GM10266 (cell line): ENCODE data around the gene COL15A1.

Experiments
- DNase-seq: peaks from one replicate; pipeline ENCODE4 v3.0.0; 2012; ENCODE audit errors: extremely low spot score
- CTCF ChIP-seq: IDR thresholded peaks from 2 replicates; pipeline ENCODE4 v1.5.1; 2012; ENCODE audit warnings: mild to moderate bottlenecking, low read depth; ENCODE audit not compliant: control insufficient read depth, insufficient read depth; ENCODE audit errors: missing control alignments

The COL15A1 gene

DNA sequence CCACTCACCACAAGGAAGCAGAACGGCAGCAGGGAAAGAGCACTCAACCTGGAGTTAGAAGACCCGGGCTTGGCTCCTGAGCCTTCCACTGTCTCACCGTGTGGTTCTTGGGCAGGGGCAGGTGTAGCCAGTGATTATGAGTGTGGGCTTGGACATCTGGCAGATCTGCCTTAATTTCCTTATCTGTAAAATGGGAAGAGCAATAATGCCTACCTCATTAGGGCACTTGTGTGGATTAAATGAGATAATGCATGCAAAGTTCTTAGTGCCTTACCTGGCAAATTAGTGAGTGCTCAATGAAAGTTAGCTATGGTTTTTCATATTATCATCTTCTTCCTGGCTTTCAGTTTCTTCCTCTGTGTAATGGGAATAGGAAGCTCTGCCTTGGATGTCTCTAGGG lies 28.1 kb upstream of the COL15A1 start:
- no peak for DNase-seq

DNA sequence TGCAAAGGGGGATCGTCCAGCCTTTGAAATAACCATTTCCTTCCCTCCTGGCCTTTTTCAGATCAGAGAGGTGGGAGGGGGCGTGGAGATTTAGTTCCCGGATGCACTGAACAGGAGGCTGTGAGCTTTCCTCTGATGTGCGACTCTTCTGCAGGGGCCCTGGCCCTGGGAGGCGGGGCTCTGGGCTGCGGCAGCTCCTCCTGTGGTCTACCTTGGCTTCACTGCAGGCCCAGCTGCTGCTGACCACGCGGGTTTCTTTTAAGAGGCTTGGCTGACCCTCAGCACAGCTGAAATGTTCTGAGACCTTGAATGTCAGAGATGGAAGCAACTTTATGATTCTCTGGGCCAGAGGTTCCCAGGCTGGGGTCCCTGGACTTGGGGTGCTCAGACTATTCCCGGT lies 27.0 kb upstream of the COL15A1 start:
- DNase-seq, result no peak
- TF ChIP-seq CTCF, result no peak

More for the DNA sequence above, 28.1 kb upstream of the COL15A1 start:
- no peak for TF ChIP-seq CTCF

- DNase-seq, result no peak
- no peak for TF ChIP-seq CTCF
Measured at GRCh38 chr9:98917746-98918487, 25.8 kb upstream of the COL15A1 start.

DNA sequence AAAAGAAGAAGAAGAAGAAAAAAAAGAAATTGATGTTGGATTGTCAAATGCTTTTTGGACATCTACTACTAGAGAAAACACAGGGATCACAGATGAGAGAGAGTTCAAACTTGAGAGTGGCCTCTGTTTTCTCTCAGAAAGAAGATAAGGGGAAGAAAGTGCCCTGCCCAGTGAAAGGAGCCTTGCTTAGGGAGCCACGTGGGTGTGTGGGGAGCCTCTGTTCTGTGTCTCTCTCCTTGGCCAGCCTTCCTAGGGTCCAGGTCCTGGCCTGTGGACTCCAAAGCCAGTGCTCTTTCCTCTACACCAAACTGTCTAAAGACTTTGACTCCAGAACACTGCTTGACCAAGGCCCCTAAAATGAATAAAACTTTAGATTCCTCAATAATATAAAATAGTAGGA lies 22.0 kb upstream of the COL15A1 start:
- DNase-seq, result no peak
- no peak for TF ChIP-seq CTCF

DNA sequence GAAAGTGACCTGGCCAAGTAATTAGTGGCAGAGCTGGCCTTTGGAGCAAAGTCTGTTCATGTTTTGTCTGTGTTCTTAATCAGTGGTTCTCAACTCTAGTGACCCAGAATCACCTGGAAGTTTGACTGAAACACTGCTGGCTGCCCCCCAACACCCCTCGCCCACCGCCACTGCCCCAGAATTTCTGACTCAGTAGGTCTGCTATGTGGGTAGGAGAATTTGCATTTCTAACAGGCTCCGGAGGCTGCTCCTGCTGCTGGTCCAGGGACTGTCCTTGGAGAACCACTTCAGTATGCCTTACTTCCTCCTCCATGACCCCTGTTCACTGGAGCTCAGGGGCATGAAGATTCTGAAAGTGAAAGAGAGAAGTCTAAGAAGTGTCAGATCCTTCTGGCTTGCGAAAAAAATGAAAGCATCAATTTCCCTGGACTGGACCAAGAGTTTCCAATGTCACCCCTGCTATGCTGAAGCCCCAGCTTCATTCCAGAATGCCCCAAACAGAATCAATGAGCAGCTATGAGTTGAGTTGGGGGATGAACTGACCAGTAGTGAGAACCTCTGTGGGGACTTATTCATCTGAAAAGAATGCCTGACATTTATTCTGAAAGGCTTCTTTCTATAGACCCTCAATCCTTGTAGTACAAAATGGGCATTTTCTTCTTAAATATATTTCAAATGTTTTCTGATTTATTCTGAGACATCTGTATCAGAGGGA lies 20.8 kb upstream of the COL15A1 start:
- no peak for DNase-seq

GRCh38 chr9:98923451-98924123 lies 20.1 kb upstream of the COL15A1 start:
- TF ChIP-seq CTCF, result no peak
- DNase-seq, result no peak

More for the DNA sequence above, 20.8 kb upstream of the COL15A1 start:
- TF ChIP-seq CTCF, result no peak
